IPS DF 6.9 (cell line): ENCODE data around the gene ABCA4.

ENCODE experiments used
- DNase-seq: peaks from one replicate; pipeline ENCODE4 v3.0.0-alpha.2; 2013; ENCODE audit warnings: low read depth, low spot score
- H3K27ac ChIP-seq: one replicate; pipeline ENCODE4 v1.5.1; 2013; ENCODE audit warnings: low read length, control low read depth
- H3K27me3 ChIP-seq: 2 replicates; pipeline ENCODE4 v1.6.1; 2013; ENCODE audit warnings: mild to moderate bottlenecking, low read length; ENCODE audit not compliant: control insufficient read depth, insufficient read depth
- H3K36me3 ChIP-seq: 2 replicates; pipeline ENCODE4 v1.6.1; 2013; ENCODE audit warnings: low read length; ENCODE audit not compliant: control insufficient read depth, insufficient read depth
- H3K4me1 ChIP-seq: 2 replicates; pipeline ENCODE4 v1.6.1; 2013; ENCODE audit warnings: low read length; ENCODE audit not compliant: control insufficient read depth, insufficient read depth
- H3K4me3 ChIP-seq: 2 replicates; pipeline ENCODE4 v1.5.1; 2013; ENCODE audit warnings: mild to moderate bottlenecking, low read length
- H3K9me3 ChIP-seq: 2 replicates; pipeline ENCODE4 v1.6.1; 2013; ENCODE audit warnings: low read length, inconsistent platforms; ENCODE audit not compliant: control insufficient read depth, insufficient read depth
- WGBS: extraction: QIAGEN DNeasy Blood & Tissue Kit; methylation state at CpG from one replicate; pipeline ENCODE4 v1.1.7; 2013; ENCODE audit warnings: mixed read lengths, missing lambda C conversion rate; ENCODE audit not compliant: insufficient read length, insufficient coverage; 5-methylcytosine and 5-hydroxymethylcytosine counted together

The ABCA4 gene

GRCh38 chr1:94104776-94105580 lies 16.0 kb downstream of the ABCA4 start:
- WGBS, result 100% methylated on average over 2 of the region's 10 CpGs
- H3K9me3 ChIP-seq, result no peaks in the 10 kb centered on the region
- no peak overlapping the region for H3K27ac ChIP-seq
- peaks cover 4% of the 10 kb centered on the region for H3K4me1 ChIP-seq
- H3K27me3 ChIP-seq, result no peaks in the 10 kb centered on the region
- H3K36me3 ChIP-seq, result no peaks in the 10 kb centered on the region
- H3K4me3 ChIP-seq, result no peak overlapping the region
- no peak for DNase-seq

GRCh38 chr1:94104127-94104684 lies 16.7 kb downstream of the ABCA4 start:
- Histone ChIP-seq H3K36me3 (no peaks in the 10 kb centered on the region), H3K27me3 (no peaks in the 10 kb centered on the region), H3K27ac (no peak overlapping the region), H3K9me3 (no peaks in the 10 kb centered on the region), H3K4me1 (peaks cover 4% of the 10 kb centered on the region), H3K4me3 (no peak overlapping the region)
- no CpG with 5 or more reads among the region's 9 CpGs for WGBS
- no peak for DNase-seq

- Histone ChIP-seq H3K27me3 (no peaks in the 10 kb centered on the region), H3K27ac (no peak overlapping the region)
These were observed 17.3 kb downstream of the ABCA4 start for GRCh38 chr1:94103608-94104007.

DNA sequence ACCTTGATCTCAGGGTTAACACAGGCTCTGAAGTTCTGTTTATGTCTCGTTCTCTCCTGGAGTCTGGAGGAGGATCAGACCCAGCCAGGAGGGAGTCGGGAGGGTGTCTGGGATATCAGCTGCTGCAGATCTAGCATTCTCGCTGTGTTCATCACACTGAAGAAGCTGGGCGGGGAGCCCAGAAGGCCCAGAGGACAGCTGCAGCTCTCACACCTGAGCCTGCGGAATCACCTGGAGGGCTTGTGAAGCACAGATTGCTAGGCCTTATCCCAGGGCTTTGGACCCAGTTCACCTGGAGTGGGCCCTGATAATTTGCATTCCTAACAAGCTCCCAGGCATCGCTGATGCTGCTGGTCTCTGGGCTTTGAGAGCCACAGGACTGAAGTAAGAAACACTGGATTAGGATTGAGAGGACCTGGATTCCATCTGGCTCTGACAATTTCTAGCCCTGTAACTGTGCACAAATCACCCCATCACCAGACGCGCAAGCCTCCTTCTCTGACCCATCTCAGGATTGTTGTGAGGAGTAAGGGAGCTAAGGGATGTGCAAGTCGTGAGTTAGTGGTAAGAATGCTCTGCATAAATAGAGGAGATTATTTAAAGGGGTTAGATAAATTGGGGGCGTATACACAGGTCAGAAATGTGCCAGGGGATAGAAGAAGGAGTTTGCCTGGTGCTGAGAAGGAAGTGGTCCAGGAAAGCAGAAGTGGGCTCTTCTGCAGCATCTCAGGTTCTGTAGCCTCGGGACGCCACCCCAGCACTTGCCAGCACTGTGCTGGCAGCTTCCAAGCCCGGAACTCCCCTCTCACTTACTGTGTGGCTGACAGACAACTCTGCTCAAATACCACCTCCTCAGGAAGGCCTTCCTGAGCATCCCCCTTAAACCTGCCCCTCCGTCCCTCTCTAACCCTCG lies 19.1 kb downstream of the ABCA4 start:
- no peak for DNase-seq
- no peak overlapping the region for H3K27ac ChIP-seq

More at GRCh38 chr1:94103608-94104007, 17.3 kb downstream of the ABCA4 start:
- H3K9me3 ChIP-seq, result no peaks in the 10 kb centered on the region
- H3K4me3 ChIP-seq, result no peak overlapping the region
- no CpG with 5 or more reads among the region's 4 CpGs for WGBS
- H3K4me1 ChIP-seq, result peaks cover 4% of the 10 kb centered on the region
- no peaks in the 10 kb centered on the region for H3K36me3 ChIP-seq
- DNase-seq, result no peak

DNA sequence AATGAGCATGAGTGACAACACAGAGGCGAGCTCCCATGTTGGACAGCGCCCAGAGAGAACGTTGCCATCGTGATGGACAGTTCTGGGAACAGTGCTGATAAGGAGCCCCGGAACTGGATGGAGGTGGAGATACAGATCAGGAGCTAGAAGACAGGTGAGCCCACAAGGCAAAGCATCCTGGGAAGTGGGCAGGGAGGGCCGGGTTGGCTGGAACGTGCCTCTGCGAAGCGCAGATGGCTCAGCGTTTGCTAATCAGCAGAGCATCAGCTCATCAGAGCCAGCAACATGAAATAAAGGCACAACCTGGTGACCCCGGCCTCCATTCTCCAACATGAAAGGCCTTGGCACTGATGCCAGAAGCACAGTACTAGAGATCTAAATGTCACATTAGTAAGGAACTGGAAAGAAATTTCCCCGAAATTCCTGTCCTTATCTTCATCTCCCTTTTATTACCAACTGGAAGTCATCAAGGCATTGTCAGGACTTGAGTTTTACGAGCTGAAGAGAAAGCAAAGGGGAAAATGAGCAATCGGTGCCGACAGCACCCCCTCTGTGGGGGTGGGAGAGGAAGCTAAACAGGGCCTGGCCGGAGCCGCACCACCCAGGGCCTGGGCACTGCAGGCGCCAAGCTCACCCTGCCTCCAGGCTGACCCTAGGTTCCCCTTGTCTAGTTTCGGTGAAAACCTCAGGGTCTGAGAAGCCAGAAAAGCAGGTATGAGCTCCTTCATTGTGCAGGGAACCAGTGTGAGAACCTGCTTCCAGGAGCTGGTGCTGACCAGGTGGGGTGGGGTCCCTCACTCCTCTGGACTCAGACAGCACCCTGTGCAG lies 19.9 kb downstream of the ABCA4 start:
- no peak overlapping the region for H3K27ac ChIP-seq
- DNase-seq, result no peak
- no peaks in the 10 kb centered on the region for H3K9me3 ChIP-seq
- no peaks in the 10 kb centered on the region for H3K36me3 ChIP-seq
- no peaks in the 10 kb centered on the region for H3K27me3 ChIP-seq
- no peak overlapping the region for H3K4me3 ChIP-seq
- no CpG with 5 or more reads among the region's 19 CpGs for WGBS
- H3K4me1 ChIP-seq, result peaks cover 4% of the 10 kb centered on the region

More for the DNA sequence above, 19.1 kb downstream of the ABCA4 start:
- no peaks in the 10 kb centered on the region for H3K9me3 ChIP-seq
- H3K36me3 ChIP-seq, result no peaks in the 10 kb centered on the region
- H3K27me3 ChIP-seq, result no peaks in the 10 kb centered on the region
- peaks cover 4% of the 10 kb centered on the region for H3K4me1 ChIP-seq
- no peak overlapping the region for H3K4me3 ChIP-seq
- 100% methylated on average over 1 of the region's 15 CpGs for WGBS

DNA sequence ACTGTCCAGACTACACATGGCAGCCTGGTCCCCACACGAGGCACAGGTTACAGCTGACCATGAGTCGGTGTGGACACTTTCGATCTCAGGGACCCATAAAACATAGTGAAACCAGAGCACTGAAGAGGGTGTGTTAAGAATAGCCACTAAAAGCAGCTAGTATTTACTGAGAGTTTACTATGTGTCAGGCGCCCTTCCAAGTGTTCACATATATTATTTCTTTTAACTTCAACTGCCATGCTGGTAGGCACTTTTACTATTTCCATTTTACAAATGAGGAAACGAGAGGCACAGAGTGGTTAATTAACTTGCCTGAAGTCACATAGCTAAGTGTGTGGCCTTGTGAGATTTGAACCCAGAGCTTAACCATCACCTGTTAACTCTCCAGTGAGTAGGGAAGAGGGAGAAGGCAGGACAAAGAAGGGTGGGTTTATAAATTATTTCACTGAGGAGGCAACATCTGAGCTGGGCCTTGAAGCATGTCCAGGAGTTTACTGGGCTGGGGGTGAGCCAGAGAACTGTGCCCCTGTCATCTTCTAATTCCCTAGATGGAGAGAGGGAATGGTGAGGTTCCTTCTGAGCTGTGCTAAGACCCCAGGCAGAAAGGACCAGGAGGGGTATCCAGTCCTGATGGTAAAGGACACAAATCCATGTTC lies 20.7 kb downstream of the ABCA4 start:
- Histone ChIP-seq H3K9me3 (no peaks in the 10 kb centered on the region), H3K36me3 (no peaks in the 10 kb centered on the region), H3K27ac (no peak overlapping the region), H3K4me3 (no peak overlapping the region), H3K27me3 (no peaks in the 10 kb centered on the region), H3K4me1 (no peaks in the 10 kb centered on the region)
- WGBS, result no CpG with 5 or more reads among the region's 5 CpGs
- DNase-seq, result no peak

GRCh38 chr1:94099303-94099702 lies 21.6 kb downstream of the ABCA4 start:
- DNase-seq, result no peak
- no peak overlapping the region for H3K4me3 ChIP-seq
- no peaks in the 10 kb centered on the region for H3K27me3 ChIP-seq
- no peak overlapping the region for H3K27ac ChIP-seq
- H3K4me1 ChIP-seq, result no peaks in the 10 kb centered on the region
- H3K9me3 ChIP-seq, result no peaks in the 10 kb centered on the region
- no CpG with 5 or more reads among the region's 3 CpGs for WGBS
- H3K36me3 ChIP-seq, result no peaks in the 10 kb centered on the region

DNA sequence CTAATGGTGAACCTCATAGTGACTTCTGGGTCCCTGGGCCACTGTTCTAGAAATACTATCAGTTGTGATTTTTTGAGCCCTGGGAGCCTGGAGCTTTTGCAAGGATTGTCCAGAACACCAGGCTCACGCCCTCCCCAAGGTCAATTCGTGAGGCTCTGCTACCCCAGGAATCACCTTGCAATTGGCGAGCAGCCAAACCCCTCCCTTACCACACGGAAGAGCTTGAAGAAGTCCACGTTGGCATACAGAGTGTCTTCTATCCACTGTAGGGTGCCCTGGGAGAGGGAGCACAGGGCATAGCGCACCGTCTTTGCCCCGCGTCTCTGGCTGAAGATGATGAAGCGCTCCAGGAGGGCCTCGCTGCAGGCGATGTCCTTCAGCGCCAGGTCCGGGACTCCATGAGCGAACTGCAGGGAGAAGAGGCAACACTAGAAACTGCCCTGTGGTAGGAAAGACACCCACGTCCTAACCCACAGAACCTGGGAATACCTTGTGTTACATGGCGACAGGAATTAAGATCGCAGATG lies 22.3 kb downstream of the ABCA4 start:
- no peaks in the 10 kb centered on the region for H3K27me3 ChIP-seq
- no peaks in the 10 kb centered on the region for H3K4me1 ChIP-seq
- no CpG with 5 or more reads among the region's 18 CpGs for WGBS
- no peak overlapping the region for H3K4me3 ChIP-seq
- no peaks in the 10 kb centered on the region for H3K36me3 ChIP-seq
- H3K9me3 ChIP-seq, result no peaks in the 10 kb centered on the region
- H3K27ac ChIP-seq, result no peak overlapping the region
- no peak for DNase-seq

GRCh38 chr1:94096797-94097549 lies 24.0 kb downstream of the ABCA4 start:
- Histone ChIP-seq H3K9me3 (no peaks in the 10 kb centered on the region), H3K27me3 (no peaks in the 10 kb centered on the region), H3K4me3 (no peak overlapping the region), H3K36me3 (no peaks in the 10 kb centered on the region), H3K4me1 (peaks cover 2% of the 10 kb centered on the region; the same call in 1 of the 2 replicates), H3K27ac (no peak overlapping the region)
- no peak for DNase-seq
- WGBS, result no CpG with 5 or more reads among the region's 10 CpGs
